22Rv1 (cell line): ENCODE data around the gene OR52B4.

Source experiments
- ZFX ChIP-seq: fragments of 450-650 bp; IDR thresholded peaks from 2 replicates; pipeline ENCODE4 v1.6.1; 2017; ENCODE audit warnings: antibody characterized with exemption, borderline replicate concordance
- TF ChIP-seq, protein P1 (sequence below): fragments of 450-650 bp; IDR thresholded peaks from 2 replicates; pipeline ENCODE4 v1.5.1; 2017; ENCODE audit warnings: mild to moderate bottlenecking

DNA sequence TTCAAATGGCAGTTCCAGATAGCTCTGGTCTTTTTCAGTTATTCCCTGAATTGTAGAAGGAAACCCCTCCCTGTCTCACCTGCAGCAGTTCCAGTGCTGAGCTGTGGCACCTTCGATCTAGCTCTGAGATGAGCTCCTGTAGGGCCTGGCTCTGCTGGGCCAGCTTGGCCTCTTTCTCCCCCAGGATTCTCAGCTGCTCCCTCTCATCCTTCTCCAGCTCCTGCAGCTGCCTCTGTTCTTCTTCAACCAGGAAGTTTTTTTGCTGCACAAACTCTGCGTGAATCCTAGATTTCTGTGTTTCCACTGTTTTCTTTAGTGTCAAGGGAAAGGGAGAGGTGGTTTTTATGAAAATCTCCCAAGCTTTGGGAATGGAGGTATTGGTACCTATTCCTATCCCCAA, 20.0 kb upstream of the OR52B4 start:
- TF ChIP-seq, protein P1, sequence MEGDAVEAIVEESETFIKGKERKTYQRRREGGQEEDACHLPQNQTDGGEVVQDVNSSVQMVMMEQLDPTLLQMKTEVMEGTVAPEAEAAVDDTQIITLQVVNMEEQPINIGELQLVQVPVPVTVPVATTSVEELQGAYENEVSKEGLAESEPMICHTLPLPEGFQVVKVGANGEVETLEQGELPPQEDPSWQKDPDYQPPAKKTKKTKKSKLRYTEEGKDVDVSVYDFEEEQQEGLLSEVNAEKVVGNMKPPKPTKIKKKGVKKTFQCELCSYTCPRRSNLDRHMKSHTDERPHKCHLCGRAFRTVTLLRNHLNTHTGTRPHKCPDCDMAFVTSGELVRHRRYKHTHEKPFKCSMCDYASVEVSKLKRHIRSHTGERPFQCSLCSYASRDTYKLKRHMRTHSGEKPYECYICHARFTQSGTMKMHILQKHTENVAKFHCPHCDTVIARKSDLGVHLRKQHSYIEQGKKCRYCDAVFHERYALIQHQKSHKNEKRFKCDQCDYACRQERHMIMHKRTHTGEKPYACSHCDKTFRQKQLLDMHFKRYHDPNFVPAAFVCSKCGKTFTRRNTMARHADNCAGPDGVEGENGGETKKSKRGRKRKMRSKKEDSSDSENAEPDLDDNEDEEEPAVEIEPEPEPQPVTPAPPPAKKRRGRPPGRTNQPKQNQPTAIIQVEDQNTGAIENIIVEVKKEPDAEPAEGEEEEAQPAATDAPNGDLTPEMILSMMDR, result no peak
- TF ChIP-seq ZFX, result no peak
